GM12865 (cell line): Measurements from ENCODE around the gene CEP72.
A peak's percentile ranks its signal among the peaks of the same experiment; 100 is the strongest.

Experiments used
- DNase-seq: peaks from one replicate; pipeline ENCODE4 v3.0.0; 2010; ENCODE audit warnings: low read depth
- H3K4me3 ChIP-seq: 2 replicates; pipeline ENCODE4 v1.5.1; 2011; ENCODE audit warnings: mild to moderate bottlenecking, low read depth, low read length, control low read depth
- CTCF ChIP-seq: IDR thresholded peaks from 2 replicates; pipeline ENCODE4 v1.5.1; 2011; ENCODE audit warnings: low read length, control low read depth, low read depth, inconsistent platforms; ENCODE audit not compliant: insufficient read depth; ENCODE audit errors: missing control alignments

Gene CEP72

GRCh38 chr5:643811-644271, 31.7 kb downstream of the CEP72 start:
- no peak for TF ChIP-seq CTCF
- peak; percentile 49 for DNase-seq
- no peak overlapping the region for H3K4me3 ChIP-seq

- no peak for TF ChIP-seq CTCF
- DNase-seq: no peak
- no peak overlapping the region for H3K4me3 ChIP-seq
Measured at GRCh38 chr5:644509-644908, 32.4 kb downstream of the CEP72 start.

GRCh38 chr5:644971-645370, 32.8 kb downstream of the CEP72 start:
- DNase-seq: no peak
- no peak for TF ChIP-seq CTCF
- no peak overlapping the region for H3K4me3 ChIP-seq

GRCh38 chr5:645421-645820, 33.3 kb downstream of the CEP72 start:
- no peak overlapping the region for H3K4me3 ChIP-seq
- DNase-seq: no peak
- no peak for TF ChIP-seq CTCF

GRCh38 chr5:646396-647201, 34.5 kb downstream of the CEP72 start:
- DNase-seq: no peak
- H3K4me3 ChIP-seq: no peak overlapping the region
- TF ChIP-seq CTCF: no peak

DNA sequence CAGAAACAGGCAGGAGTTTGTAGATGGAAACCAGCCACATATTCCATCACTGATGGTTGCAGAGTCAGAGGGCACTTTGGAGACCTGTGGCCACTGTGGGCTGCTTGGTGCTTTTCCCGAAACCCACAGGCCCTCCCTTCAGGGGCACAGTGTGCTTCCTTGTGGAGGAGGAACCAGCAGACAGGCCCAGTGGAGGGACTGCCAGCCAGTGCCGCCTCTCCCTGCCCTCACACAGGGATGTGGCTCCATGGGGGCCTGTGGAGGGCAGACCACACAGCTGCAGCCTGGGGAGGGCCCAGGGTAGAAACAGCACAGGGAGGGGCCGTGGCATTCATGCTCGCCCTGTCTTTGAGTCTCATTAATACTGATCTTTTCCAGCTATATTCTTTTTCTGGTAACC, 35.2 kb downstream of the CEP72 start:
- H3K4me3 ChIP-seq: no peak overlapping the region
- DNase-seq: no peak
- TF ChIP-seq CTCF: no peak

DNA sequence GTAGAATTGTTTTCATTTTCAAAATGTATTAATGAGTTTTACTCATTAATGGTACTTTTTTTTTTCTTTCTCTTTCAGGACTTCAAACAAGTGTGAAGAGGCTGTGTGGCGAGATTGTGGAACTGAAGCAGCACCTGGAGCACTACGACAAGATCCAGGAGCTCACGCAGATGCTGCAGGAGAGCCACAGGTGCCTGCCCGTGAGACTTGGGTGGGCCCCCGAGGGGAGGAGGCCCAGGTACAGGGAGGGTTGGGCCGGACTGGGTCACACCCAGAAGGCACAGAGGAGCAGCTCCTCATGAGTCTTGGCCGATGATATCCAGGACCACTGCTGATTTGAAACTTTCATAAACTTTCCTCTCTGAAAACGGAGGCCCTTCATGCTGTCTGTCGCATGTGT, 35.6 kb downstream of the CEP72 start:
- H3K4me3 ChIP-seq: no peak overlapping the region
- TF ChIP-seq CTCF: no peak
- DNase-seq: no peak
